ENCODE measurements around the gene ACAP2.
A peak's percentile ranks its signal among the peaks of the same experiment; 100 is the strongest.

GRCh38 chr3:195270817-195271409 lies 171.9 kb downstream of the ACAP2 start, which contains the start of gene XXYLT1:
- TF ChIP-seq CTCF (IDR thresholded peaks at IDR 0.05), result peak in 2 of 3 experiments; percentile 27 to 72
- no peak for TF ChIP-seq POLR2A (IDR thresholded peaks at IDR 0.05)

Measured in vagina (tissue), 2 donors.